Panc1 (cell line): ENCODE data around the gene CHID1.
A peak's percentile ranks its signal among the peaks of the same experiment; 100 is the strongest.

Experiments
- POLR2AphosphoS5 ChIP-seq: IDR thresholded peaks from 2 replicates; pipeline ENCODE4 v1.6.1; 2012; ENCODE audit warnings: mild to moderate bottlenecking, low read depth, low read length, moderate library complexity
- SIN3A ChIP-seq: IDR thresholded peaks from 2 replicates; pipeline ENCODE4 v1.6.1; 2012; ENCODE audit warnings: low read depth, mild to moderate bottlenecking, low read length, moderate library complexity, borderline replicate concordance; ENCODE audit not compliant: insufficient read depth
- TCF7L2 ChIP-seq: IDR thresholded peaks from 2 replicates; pipeline ENCODE4 v1.6.1; 2011; ENCODE audit warnings: mild to moderate bottlenecking, low read depth, low read length, inconsistent platforms
- TF ChIP-seq, protein P1 (sequence below): fragments of 450-650 bp; IDR thresholded peaks from 2 replicates; pipeline ENCODE4 v1.5.1; 2017; ENCODE audit warnings: mild to moderate bottlenecking
- TF ChIP-seq, protein P2 (sequence below), 2 experiments: IDR thresholded peaks; 2 replicates each; pipeline ENCODE4 v1.6.1; 2011 to 2012; ENCODE audit warnings: low read depth in 2 of 2, control low read depth in 1 of 2, low read length in 1 of 2, mild to moderate bottlenecking in 1 of 2, moderate library complexity in 1 of 2; ENCODE audit not compliant: insufficient read depth in 1 of 2

DNA sequence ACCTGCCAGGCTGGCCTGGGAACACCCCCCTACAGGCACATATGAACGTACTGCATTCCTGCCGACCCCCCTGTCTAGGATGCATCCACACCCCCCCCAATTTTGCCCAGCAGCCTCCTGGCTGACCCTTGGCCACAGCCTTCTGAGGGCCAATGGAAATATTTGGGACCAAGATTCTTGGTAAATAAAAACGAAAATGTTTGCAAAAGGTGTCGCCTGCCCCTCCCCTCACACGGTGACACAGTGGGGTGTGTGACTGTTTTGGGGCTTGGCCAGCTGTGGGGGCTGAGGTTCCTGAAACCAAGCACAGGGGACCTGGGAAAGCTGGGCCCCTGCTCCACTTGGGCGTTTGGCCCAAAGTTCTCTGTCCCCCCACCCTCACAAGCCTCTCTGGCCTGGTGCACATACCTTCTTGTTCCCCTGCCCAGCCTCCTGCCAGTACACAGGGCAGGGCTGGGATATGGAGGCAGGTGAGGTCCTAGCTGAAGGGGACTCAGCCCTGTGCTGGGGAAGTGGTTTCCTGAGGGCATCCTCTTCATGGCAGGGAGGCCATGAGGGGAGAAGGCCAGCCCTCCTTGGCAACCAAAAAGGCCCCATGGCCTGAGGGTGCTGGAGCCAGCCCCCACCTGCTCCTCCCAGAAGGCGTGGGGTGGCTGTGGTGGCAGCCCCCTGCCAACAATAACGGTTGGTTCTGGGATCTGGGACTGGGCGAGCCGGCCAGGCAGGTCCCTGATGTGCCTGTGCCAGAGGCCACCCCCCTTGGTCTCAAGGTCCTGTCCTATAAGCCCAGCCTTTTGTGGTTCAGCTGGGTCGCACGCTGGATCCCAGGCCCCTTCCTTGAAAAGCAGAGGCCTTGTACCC is 85.0 kb downstream of the CHID1 start:
- TF ChIP-seq, protein P1, sequence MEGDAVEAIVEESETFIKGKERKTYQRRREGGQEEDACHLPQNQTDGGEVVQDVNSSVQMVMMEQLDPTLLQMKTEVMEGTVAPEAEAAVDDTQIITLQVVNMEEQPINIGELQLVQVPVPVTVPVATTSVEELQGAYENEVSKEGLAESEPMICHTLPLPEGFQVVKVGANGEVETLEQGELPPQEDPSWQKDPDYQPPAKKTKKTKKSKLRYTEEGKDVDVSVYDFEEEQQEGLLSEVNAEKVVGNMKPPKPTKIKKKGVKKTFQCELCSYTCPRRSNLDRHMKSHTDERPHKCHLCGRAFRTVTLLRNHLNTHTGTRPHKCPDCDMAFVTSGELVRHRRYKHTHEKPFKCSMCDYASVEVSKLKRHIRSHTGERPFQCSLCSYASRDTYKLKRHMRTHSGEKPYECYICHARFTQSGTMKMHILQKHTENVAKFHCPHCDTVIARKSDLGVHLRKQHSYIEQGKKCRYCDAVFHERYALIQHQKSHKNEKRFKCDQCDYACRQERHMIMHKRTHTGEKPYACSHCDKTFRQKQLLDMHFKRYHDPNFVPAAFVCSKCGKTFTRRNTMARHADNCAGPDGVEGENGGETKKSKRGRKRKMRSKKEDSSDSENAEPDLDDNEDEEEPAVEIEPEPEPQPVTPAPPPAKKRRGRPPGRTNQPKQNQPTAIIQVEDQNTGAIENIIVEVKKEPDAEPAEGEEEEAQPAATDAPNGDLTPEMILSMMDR, result no peak
- TF ChIP-seq SIN3A, result no peak
- TF ChIP-seq POLR2AphosphoS5, result peak; percentile 54
- TF ChIP-seq, protein P2, sequence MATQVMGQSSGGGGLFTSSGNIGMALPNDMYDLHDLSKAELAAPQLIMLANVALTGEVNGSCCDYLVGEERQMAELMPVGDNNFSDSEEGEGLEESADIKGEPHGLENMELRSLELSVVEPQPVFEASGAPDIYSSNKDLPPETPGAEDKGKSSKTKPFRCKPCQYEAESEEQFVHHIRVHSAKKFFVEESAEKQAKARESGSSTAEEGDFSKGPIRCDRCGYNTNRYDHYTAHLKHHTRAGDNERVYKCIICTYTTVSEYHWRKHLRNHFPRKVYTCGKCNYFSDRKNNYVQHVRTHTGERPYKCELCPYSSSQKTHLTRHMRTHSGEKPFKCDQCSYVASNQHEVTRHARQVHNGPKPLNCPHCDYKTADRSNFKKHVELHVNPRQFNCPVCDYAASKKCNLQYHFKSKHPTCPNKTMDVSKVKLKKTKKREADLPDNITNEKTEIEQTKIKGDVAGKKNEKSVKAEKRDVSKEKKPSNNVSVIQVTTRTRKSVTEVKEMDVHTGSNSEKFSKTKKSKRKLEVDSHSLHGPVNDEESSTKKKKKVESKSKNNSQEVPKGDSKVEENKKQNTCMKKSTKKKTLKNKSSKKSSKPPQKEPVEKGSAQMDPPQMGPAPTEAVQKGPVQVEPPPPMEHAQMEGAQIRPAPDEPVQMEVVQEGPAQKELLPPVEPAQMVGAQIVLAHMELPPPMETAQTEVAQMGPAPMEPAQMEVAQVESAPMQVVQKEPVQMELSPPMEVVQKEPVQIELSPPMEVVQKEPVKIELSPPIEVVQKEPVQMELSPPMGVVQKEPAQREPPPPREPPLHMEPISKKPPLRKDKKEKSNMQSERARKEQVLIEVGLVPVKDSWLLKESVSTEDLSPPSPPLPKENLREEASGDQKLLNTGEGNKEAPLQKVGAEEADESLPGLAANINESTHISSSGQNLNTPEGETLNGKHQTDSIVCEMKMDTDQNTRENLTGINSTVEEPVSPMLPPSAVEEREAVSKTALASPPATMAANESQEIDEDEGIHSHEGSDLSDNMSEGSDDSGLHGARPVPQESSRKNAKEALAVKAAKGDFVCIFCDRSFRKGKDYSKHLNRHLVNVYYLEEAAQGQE (IDR thresholded peaks at IDR 0.05; ENCODE audit: insufficient read depth in 1 of 2, low read depth in 2 of 2, low read length in 1 of 2), result no peak
- TF ChIP-seq TCF7L2, result no peak
